MCF 10A (cell line): ENCODE results near the gene TRIM26. TPM values are rescaled to one million over a fixed set of nuclear protein-coding genes. Genes with fewer than 3 reads are reported as not detected.

Source experiments
- BruUV-seq: library from RNA; stranded (reverse); fragments of 400-500 nt; replicated peaks from 2 replicates; lab custom pipeline; 2021; lab: Mats Ljungman, UMichigan
- CTCF ChIA-PET: fragments of 300-600 bp; sonication (Branson Sonifier 250); formaldehyde crosslinking; extraction: SDS; loops from one replicate; lab custom pipeline; 2021; ENCODE audit warnings: antibody characterized with exemption, inconsistent platforms; lab: Yijun Ruan, JAX
- POLR2A ChIA-PET: fragments of 300-600, 350-650 bp; sonication (Branson Sonifier 250); formaldehyde crosslinking; extraction: SDS; loops from one replicate; lab custom pipeline; 2020; ENCODE audit warnings: antibody characterized with exemption, inconsistent platforms; lab: Yijun Ruan, JAX
- DNase-seq: peaks from one replicate; pipeline ENCODE4 v3.0.0-alpha.2; 2018; ENCODE audit not compliant: unreplicated experiment
- H3K27ac Mint-ChIP-seq: one replicate; pipeline ENCODE4 v1.8.0; 2022; ENCODE audit warnings: mild to moderate bottlenecking, low read depth, mixed read lengths; ENCODE audit not compliant: unreplicated experiment
- H3K27me3 Mint-ChIP-seq: one replicate; pipeline ENCODE4 v1.8.0; 2022; ENCODE audit warnings: mixed read lengths; ENCODE audit not compliant: insufficient read depth, unreplicated experiment
- H3K36me3 Mint-ChIP-seq: one replicate; pipeline ENCODE4 v1.8.0; 2022; ENCODE audit warnings: mild to moderate bottlenecking, moderate library complexity, mixed read lengths; ENCODE audit not compliant: insufficient read depth, unreplicated experiment
- H3K4me1 Mint-ChIP-seq: one replicate; pipeline ENCODE4 v1.8.0; 2022; ENCODE audit warnings: mixed read lengths; ENCODE audit not compliant: insufficient read depth, unreplicated experiment
- H3K4me3 Mint-ChIP-seq: one replicate; pipeline ENCODE4 v1.8.0; 2022; ENCODE audit warnings: mild to moderate bottlenecking, moderate library complexity, mixed read lengths; ENCODE audit not compliant: unreplicated experiment
- H3K9me3 Mint-ChIP-seq: one replicate; pipeline ENCODE4 v1.8.0; 2022; ENCODE audit warnings: mixed read lengths; ENCODE audit not compliant: unreplicated experiment
- CTCF ChIP-seq: fragments of 200-600 bp; IDR thresholded peaks from one replicate; pipeline ENCODE4 v1.8.0; 2022; ENCODE audit warnings: antibody characterized with exemption, mild to moderate bottlenecking; ENCODE audit not compliant: unreplicated experiment
- intact Hi-C: fragments of 100-400 bp; cut with micrococcal nuclease; formaldehyde crosslinking; loops from 2 replicates; pipeline ENCODE4 v1.14.1; 2022
- total RNA-seq: library from RNA; stranded (reverse); gene quantifications from 2 replicates; pipeline ENCODE4 v1.2.3, GENCODE V29; 2022

The TRIM26 gene
- total RNA-seq, 1 experiment from 2014 or later, result 60.6 TPM

GRCh38 chr6:30172681-30173080 is 40.5 kb downstream of the TRIM26 start:
- no peak for TF ChIP-seq CTCF
- POLR2A ChIA-PET, result no interaction called here
- Mint-ChIP-seq H3K9me3 (no peaks in the 10 kb centered on the region), H3K4me1 (no peaks in the 10 kb centered on the region), H3K27me3 (peaks cover 41% of the 10 kb centered on the region), H3K4me3 (no peak overlapping the region), H3K36me3 (no peaks in the 10 kb centered on the region), H3K27ac (no peak overlapping the region)
- CTCF ChIA-PET, result no interaction called here
- DNase-seq, result no peak
- no TSS peak for BruUV-seq
- intact Hi-C loops, result no loop called here

GRCh38 chr6:30171677-30172471 is 41.3 kb downstream of the TRIM26 start:
- BruUV-seq, result no TSS peak
- intact Hi-C loops, result loop anchor here (2.0 kb wide), 1 partner anchor 323 kb away; no protein-coding TSS in a partner anchor
- no peak for TF ChIP-seq CTCF
- Mint-ChIP-seq H3K27ac (no peak overlapping the region), H3K9me3 (no peaks in the 10 kb centered on the region), H3K27me3 (peaks cover 33% of the 10 kb centered on the region), H3K4me3 (no peak overlapping the region), H3K36me3 (no peaks in the 10 kb centered on the region), H3K4me1 (no peaks in the 10 kb centered on the region)
- no peak for DNase-seq
- ChIA-PET POLR2A (no interaction called here), CTCF (interaction anchor here (0.6 to 2.2 kb wide), 6 partner anchors 17 to 1116 kb away, joined by 3 to 23 read pairs (median 8); no protein-coding TSS in a partner anchor)

GRCh38 chr6:30169658-30170614 is 43.3 kb downstream of the TRIM26 start:
- intact Hi-C loops, result loop anchor here (1.0 to 2.0 kb wide), 4 partner anchors 39 to 321 kb away; no protein-coding TSS in a partner anchor
- peak; percentile 81 for TF ChIP-seq CTCF
- no TSS peak for BruUV-seq

More at GRCh38 chr6:30169658-30170614, 43.3 kb downstream of the TRIM26 start:
- Mint-ChIP-seq H3K27ac (no peak overlapping the region), H3K4me3 (no peak overlapping the region), H3K27me3 (peaks cover 13% of the 10 kb centered on the region), H3K4me1 (no peaks in the 10 kb centered on the region), H3K9me3 (no peaks in the 10 kb centered on the region), H3K36me3 (no peaks in the 10 kb centered on the region)
- peak; percentile 63 for DNase-seq
- ChIA-PET CTCF (interaction anchor here (0.6 to 2.2 kb wide), 12 partner anchors 15 to 205 kb away, joined by 3 to 23 read pairs (median 6); no protein-coding TSS in a partner anchor), POLR2A (no interaction called here)
